ENCODE data around the gene CTNNA2. TPM values are rescaled to one million over a fixed set of nuclear protein-coding genes. Genes with fewer than 3 reads are reported as not detected.
"Not testable (repeated sequence)": the region's sequence is repeated elsewhere in the genome, so short reads cannot be mapped to it uniquely, and the experiment has no call there.

The CTNNA2 gene
- total RNA-seq, 2 experiments from 2014 or later: not detected

DNA sequence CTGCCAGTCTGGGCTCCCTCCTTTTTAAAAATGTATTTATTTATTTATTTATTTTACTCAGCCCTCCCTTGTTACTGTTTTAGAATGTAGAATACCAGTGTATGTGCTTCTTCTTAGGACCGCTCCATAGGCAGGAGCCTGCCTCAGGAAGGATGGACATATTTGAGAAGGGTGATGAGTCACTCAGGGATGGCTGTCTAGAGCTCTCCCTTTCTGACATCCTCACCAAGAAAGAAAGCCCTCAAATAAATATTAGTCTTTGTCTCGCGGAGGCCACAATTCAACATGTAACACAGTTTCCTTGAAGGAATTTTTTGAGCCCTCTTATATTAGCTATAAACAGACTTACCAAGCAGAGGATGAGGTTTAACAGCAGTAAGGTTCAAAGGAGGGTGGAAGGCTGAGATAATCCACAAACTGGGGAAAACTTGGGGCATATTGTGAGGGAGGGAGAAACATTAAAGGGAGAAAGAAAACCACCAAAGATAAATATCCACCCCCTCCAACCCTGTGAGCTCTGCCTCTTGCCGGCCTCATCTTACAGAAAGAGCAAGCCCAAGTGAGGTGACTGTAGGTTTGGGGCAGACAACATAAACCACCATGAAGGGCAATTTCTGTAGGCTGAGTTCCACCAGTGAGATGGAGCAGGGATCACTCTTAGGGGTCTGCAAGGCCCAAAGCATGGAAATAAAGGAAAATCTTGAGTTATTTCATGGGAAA is 628.3 kb downstream of the CTNNA2 start:
- Mint-ChIP-seq H3K27ac (no peak overlapping the region), H3K27me3 (no peaks in the 10 kb centered on the region), H3K4me1 (no peaks in the 10 kb centered on the region), H3K36me3 (no peaks in the 10 kb centered on the region), H3K4me3 (no peak overlapping the region), H3K9me3 (ENCODE audit: low read depth) (peaks cover 4% of the 10 kb centered on the region)
- ATAC-seq: no peak
- DNase-seq: no peak
- CTCF ChIA-PET: interaction anchor here (1.2 to 1.3 kb wide), 2 partner anchors 9 to 115 kb away, joined by 3 read pairs; no protein-coding TSS in a partner anchor

DNA sequence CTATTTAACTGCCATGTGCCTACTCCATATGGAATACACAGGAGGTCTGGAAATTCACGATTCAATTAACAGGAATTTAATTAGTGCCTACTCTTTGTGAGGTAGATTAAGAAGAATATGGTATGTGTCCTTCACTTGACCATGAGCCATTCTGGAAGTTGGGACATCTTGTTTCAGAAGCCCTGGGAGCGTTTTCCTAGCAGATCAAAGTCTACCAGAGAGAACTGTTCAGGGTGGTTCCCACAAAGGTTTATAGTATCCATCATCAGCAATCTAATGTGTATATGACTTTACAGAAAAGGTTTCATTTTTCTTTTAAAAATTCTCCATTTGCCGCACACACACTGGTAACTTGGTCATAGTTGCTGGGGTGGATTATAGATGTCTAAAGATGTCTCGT is 632.6 kb downstream of the CTNNA2 start:
- Mint-ChIP-seq H3K9me3 (ENCODE audit: low read depth) (peaks cover 5% of the 10 kb centered on the region), H3K36me3 (no peaks in the 10 kb centered on the region), H3K4me1 (no peaks in the 10 kb centered on the region), H3K27me3 (no peaks in the 10 kb centered on the region), H3K4me3 (no peak overlapping the region), H3K27ac (no peak overlapping the region)
- no peak for ATAC-seq
- no peak for DNase-seq
- CTCF ChIA-PET: no interaction called here

DNA sequence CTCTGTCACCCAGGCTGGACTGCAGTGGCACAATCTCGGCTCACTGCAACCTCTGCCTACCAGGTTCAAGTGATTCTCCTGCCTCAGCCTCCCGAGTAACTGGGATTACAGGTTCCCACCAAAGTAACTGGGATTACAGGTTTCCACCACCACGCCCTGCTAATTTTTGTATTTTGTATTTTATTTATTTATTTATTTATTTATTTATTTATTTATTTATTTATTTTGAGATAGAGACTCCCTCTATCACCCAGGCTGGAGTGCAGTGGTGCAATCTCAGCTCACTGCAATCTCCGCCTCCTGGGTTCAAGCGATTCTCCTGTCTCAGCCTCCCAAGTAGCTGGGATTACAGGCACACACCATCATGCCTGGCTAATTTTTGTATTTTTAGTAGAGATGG is 633.9 kb downstream of the CTNNA2 start:
- H3K27me3 Mint-ChIP-seq; DNase-seq; CTCF ChIA-PET; H3K4me3 Mint-ChIP-seq; H3K27ac Mint-ChIP-seq; H3K9me3 Mint-ChIP-seq (ENCODE audit: low read depth); H3K36me3 Mint-ChIP-seq; H3K4me1 Mint-ChIP-seq; ATAC-seq: not testable (repeated sequence)

DNA sequence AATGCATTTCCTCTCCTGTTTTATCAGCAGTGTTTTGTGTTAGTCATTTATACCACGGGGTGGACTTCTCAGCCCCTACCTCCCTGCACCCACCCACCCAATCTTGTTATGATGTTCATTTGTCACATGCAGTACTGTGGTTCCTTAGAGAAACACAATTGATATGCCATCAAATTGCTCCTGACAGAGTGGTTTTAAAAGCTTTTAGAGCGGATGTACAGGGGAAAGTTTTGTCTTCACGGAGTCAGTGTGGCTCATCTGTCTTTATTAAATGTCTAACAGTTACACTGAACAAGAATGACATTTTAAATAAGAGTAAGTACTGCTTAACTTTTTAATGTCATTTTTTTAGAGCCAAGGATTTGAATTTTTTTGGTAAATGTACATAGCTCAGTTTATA is 634.8 kb downstream of the CTNNA2 start:
- CTCF ChIA-PET: no interaction called here
- Mint-ChIP-seq H3K27me3 (no peaks in the 10 kb centered on the region), H3K4me3 (no peak overlapping the region), H3K36me3 (no peaks in the 10 kb centered on the region), H3K4me1 (no peaks in the 10 kb centered on the region), H3K27ac (no peak overlapping the region), H3K9me3 (ENCODE audit: low read depth) (peaks cover 7% of the 10 kb centered on the region)
- ATAC-seq (no peak), DNase-seq (no peak)

DNA sequence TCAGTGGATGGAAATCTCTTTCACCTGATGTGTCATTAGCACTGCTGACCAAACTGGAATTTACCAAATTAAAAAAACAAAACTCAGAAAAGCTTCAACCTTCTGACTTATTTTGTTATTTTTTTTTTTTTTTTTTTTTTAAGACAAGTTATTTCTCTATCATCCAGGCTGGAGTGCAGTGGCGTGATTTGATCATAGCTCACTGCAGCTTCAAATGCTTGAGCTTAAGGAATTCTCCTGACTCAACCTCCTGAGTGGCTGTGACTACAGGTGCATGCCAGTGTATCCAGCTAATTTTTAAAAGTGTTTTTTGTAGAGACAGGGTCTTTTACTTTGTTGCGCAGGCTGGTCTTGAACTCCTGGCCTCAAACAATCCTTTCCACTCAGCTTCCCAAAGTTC is 636.1 kb downstream of the CTNNA2 start:
- peaks cover 7% of the 10 kb centered on the region for H3K9me3 Mint-ChIP-seq (ENCODE audit: low read depth)
- DNase-seq: no peak
- no peak for ATAC-seq
- no peak overlapping the region for H3K4me3 Mint-ChIP-seq
- H3K27me3 Mint-ChIP-seq: no peaks in the 10 kb centered on the region
- H3K36me3 Mint-ChIP-seq: no peaks in the 10 kb centered on the region
- CTCF ChIA-PET: no interaction called here
- H3K27ac Mint-ChIP-seq: no peak overlapping the region
- H3K4me1 Mint-ChIP-seq: no peaks in the 10 kb centered on the region

DNA sequence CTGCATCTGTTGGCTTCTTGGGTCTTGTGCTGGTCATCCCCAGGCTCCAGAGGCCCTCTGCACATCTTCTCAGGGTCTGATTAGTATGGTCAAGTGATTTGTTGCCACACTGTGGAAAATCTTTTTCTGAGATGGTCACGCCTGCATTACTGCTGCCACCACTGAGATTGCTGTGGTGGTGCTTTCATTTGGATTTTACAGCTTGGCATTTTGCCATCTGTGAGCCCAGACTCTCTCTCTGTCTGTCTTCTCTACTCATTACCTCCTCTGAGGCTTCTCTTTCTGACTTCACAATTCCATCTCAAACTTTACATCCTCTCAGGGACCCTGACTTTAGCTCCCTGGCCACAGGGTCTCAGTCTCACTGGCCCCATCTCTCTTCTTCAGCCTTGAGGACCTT is 637.1 kb downstream of the CTNNA2 start:
- no peaks in the 10 kb centered on the region for H3K27me3 Mint-ChIP-seq
- CTCF ChIA-PET: interaction anchor here (0.8 kb wide), 1 partner anchor 9 kb away, joined by 3 read pairs; no protein-coding TSS in a partner anchor
- H3K36me3 Mint-ChIP-seq: no peaks in the 10 kb centered on the region
- H3K4me1 Mint-ChIP-seq: no peaks in the 10 kb centered on the region
- H3K27ac Mint-ChIP-seq: no peak overlapping the region
- no peak overlapping the region for H3K4me3 Mint-ChIP-seq
- DNase-seq: no peak
- ATAC-seq: no peak
- H3K9me3 Mint-ChIP-seq (ENCODE audit: low read depth): peaks cover 7% of the 10 kb centered on the region

DNA sequence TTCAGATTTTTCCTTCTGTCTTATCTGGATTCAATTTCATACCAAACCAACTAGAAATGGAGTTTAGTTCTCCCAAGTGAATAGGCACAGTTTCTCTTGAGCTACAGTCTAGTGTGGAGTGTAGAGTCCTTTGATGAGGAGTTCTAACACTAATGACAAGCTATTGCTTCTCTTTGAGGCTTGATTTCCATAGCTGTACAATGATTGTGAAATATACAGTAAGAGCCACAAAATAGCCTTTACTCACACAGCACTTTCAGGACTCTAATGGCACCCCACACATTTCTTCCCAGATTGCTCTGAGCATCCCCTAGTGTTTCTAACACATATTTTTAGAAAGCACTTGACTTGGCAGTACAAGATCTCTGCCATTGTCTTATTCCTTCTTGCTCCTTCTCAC is 638.4 kb downstream of the CTNNA2 start:
- Mint-ChIP-seq H3K27me3 (no peaks in the 10 kb centered on the region), H3K4me3 (no peak overlapping the region), H3K4me1 (no peaks in the 10 kb centered on the region), H3K9me3 (ENCODE audit: low read depth) (peaks cover 7% of the 10 kb centered on the region), H3K36me3 (no peaks in the 10 kb centered on the region), H3K27ac (no peak overlapping the region)
- ATAC-seq (no peak), DNase-seq (no peak)
- CTCF ChIA-PET: no interaction called here

DNA sequence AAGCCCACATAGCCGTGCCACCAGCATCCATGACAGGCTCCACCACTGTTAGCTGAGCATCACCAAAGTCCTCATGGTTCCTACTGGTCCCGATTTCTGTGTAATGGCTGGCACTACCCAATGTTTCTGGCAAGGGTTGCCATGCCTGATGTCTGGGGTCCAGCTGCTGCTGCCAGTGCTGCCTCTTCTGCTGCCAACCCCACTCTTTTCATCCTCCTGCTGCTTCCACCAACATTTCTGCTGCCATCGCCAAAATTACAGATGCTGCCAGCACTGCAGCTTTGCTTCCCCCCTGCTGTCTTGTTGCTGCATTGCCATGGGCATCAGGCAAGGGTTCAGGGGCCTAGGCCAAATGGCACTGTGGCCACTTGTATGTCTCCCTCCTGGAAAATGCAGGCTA is 638.8 kb downstream of the CTNNA2 start:
- H3K27me3 Mint-ChIP-seq: no peaks in the 10 kb centered on the region
- no peak overlapping the region for H3K27ac Mint-ChIP-seq
- no peaks in the 10 kb centered on the region for H3K4me1 Mint-ChIP-seq
- DNase-seq (no peak), ATAC-seq (no peak)
- H3K4me3 Mint-ChIP-seq: no peak overlapping the region
- H3K36me3 Mint-ChIP-seq: no peaks in the 10 kb centered on the region
- CTCF ChIA-PET: no interaction called here
- peaks cover 5% of the 10 kb centered on the region for H3K9me3 Mint-ChIP-seq (ENCODE audit: low read depth)

DNA sequence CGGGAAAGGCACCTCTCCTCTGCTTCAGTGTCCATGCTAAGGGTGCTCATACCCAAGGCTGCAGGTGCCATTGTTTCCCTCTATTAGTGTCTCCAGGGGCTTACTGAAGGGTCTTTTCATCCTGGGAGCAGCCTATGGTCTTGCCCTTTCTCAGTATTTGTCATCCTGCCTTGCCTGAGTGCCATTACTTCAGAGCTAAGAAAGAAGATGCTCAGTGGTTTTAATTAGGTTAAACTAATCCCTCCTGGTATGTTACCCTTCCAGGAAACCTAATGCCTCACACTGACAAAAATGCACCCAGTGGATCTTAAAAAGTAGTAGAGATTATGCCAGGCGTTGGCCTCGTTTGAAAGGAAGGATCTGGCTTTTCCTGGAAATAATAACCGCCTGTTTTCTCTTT is 640.3 kb downstream of the CTNNA2 start:
- Mint-ChIP-seq H3K27ac (no peak overlapping the region), H3K27me3 (no peaks in the 10 kb centered on the region), H3K4me1 (no peaks in the 10 kb centered on the region), H3K4me3 (no peak overlapping the region), H3K36me3 (no peaks in the 10 kb centered on the region), H3K9me3 (ENCODE audit: low read depth) (peaks cover 5% of the 10 kb centered on the region)
- ATAC-seq: no peak
- CTCF ChIA-PET: no interaction called here
- no peak for DNase-seq

DNA sequence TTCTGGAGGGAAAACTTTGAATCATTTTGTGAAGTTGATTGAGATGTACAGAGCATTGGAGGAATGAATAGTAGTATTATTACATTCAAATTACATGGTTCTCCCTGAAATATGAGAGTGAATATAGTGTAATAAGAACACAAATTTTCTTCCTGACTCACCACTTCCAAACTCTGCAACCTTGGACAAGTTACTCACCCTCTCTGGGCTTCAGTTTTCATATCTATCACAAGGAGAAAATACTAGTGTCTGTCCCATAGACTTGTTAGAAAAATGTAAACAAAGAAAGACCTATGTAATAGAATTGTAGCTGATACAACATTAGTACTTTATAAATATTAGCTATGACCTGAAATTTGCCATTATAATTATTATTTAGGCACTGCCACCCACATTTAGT is 640.9 kb downstream of the CTNNA2 start:
- Mint-ChIP-seq H3K9me3 (ENCODE audit: low read depth) (peaks cover 5% of the 10 kb centered on the region), H3K4me1 (no peaks in the 10 kb centered on the region), H3K4me3 (no peak overlapping the region), H3K27ac (no peak overlapping the region), H3K36me3 (no peaks in the 10 kb centered on the region), H3K27me3 (no peaks in the 10 kb centered on the region)
- DNase-seq: no peak
- no peak for ATAC-seq
- CTCF ChIA-PET: no interaction called here

DNA sequence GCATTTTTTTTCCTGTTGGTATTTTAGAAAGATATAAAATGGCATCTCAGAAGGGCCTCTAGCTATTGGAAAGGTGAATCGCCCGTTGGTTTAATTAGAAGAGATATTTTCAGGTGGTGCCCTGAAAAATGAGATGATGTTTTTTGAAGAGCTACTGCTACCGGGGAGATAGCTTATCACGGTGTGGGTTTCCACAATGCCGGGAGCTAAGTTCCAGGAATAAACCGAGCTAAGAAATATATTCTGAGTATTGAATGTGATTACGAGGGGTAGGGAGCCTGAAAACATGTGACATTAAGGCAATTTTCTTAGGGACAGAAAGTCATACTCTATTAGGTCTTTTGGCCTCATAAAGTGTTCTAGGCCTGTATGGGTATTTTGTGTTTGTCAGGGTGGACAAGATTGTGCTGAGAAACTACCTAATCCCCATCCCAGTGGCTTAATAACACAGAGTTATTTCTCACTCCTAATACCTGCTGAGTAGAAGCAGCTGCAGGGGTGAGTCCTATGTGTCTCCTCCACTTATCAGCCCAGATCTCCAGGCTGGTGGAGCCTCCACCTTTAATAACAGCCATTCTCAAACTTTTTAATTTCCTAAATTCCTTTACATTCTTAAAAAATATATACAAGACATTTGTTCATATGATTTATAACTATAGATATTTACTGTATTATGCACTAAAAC is 641.5 kb downstream of the CTNNA2 start:
- H3K4me3 Mint-ChIP-seq: no peak overlapping the region
- no peaks in the 10 kb centered on the region for H3K36me3 Mint-ChIP-seq
- peaks cover 5% of the 10 kb centered on the region for H3K9me3 Mint-ChIP-seq (ENCODE audit: low read depth)
- H3K4me1 Mint-ChIP-seq: no peaks in the 10 kb centered on the region
- no peak overlapping the region for H3K27ac Mint-ChIP-seq
- DNase-seq (no peak), ATAC-seq (no peak)
- CTCF ChIA-PET: no interaction called here
- no peaks in the 10 kb centered on the region for H3K27me3 Mint-ChIP-seq

DNA sequence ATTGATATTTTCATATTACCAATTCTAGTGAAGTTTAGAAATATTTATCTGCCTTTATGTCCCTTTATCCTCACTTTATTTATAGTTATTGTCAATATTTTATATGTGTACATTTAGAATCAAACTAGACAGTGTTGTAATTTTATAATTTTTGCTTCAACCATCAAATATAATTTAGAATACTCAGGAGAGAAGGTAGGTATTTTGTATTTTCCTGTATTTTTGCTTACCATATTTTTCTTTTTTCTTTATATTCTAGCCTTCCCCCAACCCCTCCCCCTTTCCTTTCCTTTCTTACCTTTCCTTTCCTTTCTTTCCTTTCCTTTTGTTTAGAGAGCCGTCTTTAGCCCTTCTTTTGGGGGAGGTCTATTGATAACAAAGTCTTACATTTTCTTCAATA is 651.5 kb downstream of the CTNNA2 start:
- ATAC-seq: no peak
- Mint-ChIP-seq H3K9me3 (ENCODE audit: low read depth) (no peaks in the 10 kb centered on the region), H3K36me3 (no peaks in the 10 kb centered on the region), H3K4me1 (no peaks in the 10 kb centered on the region), H3K4me3 (no peak overlapping the region), H3K27me3 (no peaks in the 10 kb centered on the region), H3K27ac (no peak overlapping the region)
- DNase-seq: no peak
- CTCF ChIA-PET: no interaction called here

DNA sequence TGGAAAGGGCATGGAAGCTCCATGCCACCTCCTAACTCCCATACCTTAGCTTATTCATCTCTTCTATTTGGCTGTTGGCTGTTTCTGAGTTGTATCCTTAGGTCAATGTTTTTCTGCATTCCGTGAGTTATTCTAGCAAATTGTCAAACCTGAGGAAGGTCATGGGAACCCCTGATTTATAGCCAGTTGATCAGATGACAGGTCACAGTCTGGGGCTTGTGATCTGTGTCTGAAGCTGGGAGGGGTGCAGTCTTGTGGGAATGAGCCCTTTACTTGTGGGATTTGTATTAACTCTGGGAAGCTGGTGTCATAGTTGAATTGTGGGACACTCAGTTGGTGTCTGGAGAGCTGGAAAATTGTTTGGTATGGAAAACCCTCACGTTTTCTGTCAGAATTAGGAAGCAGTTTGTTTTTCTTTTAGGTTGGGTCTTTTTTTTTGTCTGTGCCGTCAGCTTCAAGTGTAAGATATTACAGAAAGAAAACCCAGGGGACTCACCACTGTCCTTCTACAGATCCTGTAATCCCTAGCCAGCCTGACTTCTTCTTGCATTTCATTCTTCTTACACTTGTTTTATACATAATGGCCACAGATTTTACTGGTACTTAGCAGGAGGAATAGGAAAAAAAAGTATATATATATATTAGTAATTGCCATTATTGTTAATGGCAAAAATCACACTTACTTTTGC is 653.8 kb downstream of the CTNNA2 start:
- Mint-ChIP-seq H3K27me3 (no peaks in the 10 kb centered on the region), H3K27ac (no peak overlapping the region), H3K36me3 (no peaks in the 10 kb centered on the region), H3K9me3 (ENCODE audit: low read depth) (no peaks in the 10 kb centered on the region), H3K4me3 (no peak overlapping the region), H3K4me1 (no peaks in the 10 kb centered on the region)
- ATAC-seq: no peak
- DNase-seq: no peak
- CTCF ChIA-PET: no interaction called here

DNA sequence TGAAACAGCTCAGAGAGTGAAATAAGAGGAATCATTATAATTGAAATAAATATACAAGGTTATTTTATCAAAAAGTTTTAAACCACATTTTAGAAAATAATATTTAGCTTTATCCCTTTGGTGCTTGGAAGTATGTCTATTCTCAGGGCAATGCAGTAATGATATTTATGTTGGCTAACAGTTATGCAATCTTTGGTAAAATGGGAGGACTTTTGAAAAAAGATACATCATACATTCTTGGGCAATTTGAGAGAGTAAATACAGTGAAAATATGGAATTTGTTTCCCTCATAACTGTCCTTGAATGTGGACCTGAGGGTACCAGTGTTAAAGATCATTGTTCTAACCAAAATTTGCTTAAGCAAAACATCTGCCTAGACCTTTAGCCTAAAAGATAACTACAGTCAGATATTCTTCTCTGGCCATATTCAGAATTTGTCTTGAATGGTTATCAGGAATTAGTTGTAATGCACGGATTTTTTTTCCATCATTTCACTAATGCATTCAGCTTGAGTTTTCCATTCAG is 654.5 kb downstream of the CTNNA2 start:
- ATAC-seq (no peak), DNase-seq (no peak)
- CTCF ChIA-PET: no interaction called here

More for the DNA sequence above, 654.5 kb downstream of the CTNNA2 start:
- Mint-ChIP-seq H3K27ac (no peak overlapping the region), H3K9me3 (ENCODE audit: low read depth) (no peaks in the 10 kb centered on the region), H3K4me3 (no peak overlapping the region), H3K4me1 (no peaks in the 10 kb centered on the region), H3K27me3 (no peaks in the 10 kb centered on the region), H3K36me3 (no peaks in the 10 kb centered on the region)
